DOHH2 (cell line): ENCODE measurements around the gene FIGNL1.

Experiments used
- CTCF ChIP-seq: fragments of 200-600 bp; sonication (generic); IDR thresholded peaks from one replicate; pipeline ENCODE4 v1.5.1; 2014; ENCODE audit warnings: antibody characterized with exemption, mild to moderate bottlenecking, low read depth, low read length; ENCODE audit not compliant: poor library complexity, severe bottlenecking
- EZH2phosphoT487 ChIP-seq: fragments of 200-600 bp; sonication (generic); IDR thresholded peaks from 2 replicates; pipeline ENCODE4 v1.6.1; 2017; ENCODE audit warnings: borderline replicate concordance, mild to moderate bottlenecking, antibody characterized with exemption, low read length, moderate library complexity, mixed read lengths

DNA sequence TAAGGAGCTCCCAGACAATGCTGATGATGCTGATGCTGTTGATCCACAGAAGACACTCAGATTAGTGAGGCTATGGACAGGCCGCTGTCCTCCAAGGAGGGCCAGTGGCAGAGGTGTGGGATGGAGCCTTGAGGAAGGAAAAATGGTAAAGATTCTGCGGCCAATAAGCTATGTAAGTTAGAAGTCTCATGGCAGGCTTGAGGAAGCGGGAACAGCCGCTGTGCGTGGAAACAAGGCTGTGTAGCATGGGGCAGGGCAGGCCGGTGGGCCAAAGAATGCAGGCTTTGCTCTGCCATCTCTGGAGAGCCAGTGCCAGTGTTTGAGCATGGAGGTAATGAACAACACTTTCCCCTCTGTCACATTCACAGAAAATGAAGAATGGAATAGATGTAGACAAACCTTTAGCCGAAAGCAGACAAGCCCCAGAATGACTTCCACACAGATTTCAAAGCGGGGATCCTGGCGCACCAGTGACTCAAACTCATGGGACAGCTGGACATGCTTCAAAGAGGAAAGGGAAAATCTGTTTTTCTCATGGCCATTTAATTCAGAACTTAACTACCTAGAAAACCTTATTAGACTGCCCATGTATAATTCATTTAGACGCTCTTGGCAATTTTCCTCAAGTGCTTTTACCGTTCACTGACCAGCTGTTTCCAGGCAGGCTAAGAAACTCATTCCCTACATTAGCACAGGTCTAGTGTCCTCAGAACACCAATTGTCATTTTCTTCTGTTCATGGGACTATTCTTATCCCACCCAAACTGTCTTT lies 16.9 kb upstream of the FIGNL1 start:
- TF ChIP-seq CTCF (no peak), EZH2phosphoT487 (no peak)
